BJ (cell line): Measurements from ENCODE around the gene TMEM119. TPM values are rescaled to one million over a fixed set of nuclear protein-coding genes. Genes with fewer than 3 reads are reported as not detected.
"Not testable (repeated sequence)": the region's sequence is repeated elsewhere in the genome, so short reads cannot be mapped to it uniquely, and the experiment has no call there.

ENCODE experiments used
- CTCF ChIA-PET: fragments of 350-600 bp; formaldehyde crosslinking; extraction: SDS; loops from one replicate; lab custom pipeline; 2021; ENCODE audit warnings: antibody characterized with exemption, inconsistent platforms; lab: Yijun Ruan, JAX
- POLR2A ChIA-PET: fragments of 300-600 bp; sonication (Branson Sonifier 250); formaldehyde crosslinking; extraction: SDS; loops from one replicate; lab custom pipeline; 2021; ENCODE audit warnings: antibody characterized with exemption; lab: Charles Lee
- DNase-seq: peaks from one replicate; pipeline ENCODE4 v3.0.0-alpha.2; 2011; ENCODE audit warnings: low read depth
- H3K27me3 ChIP-seq: 2 replicates; pipeline ENCODE4 v1.6.0; 2011; ENCODE audit warnings: low read length; ENCODE audit not compliant: control insufficient read depth, insufficient read depth
- H3K36me3 ChIP-seq: 2 replicates; pipeline ENCODE4 v1.5.1; 2011; ENCODE audit warnings: low read length; ENCODE audit not compliant: control insufficient read depth, insufficient read depth
- H3K4me3 ChIP-seq: 2 replicates; pipeline ENCODE4 v1.5.1; 2011; ENCODE audit warnings: low read depth, mild to moderate bottlenecking, control low read depth, low read length
- CTCF ChIP-seq: IDR thresholded peaks from 2 replicates; pipeline ENCODE4 v1.5.1; 2011; ENCODE audit warnings: low read depth, mild to moderate bottlenecking, control low read depth, inconsistent platforms, low read length, moderate library complexity; ENCODE audit not compliant: insufficient read depth
- polyA plus RNA-seq: library from polyadenylated mRNA; depleted of rRNA; stranded (reverse); fragments of >200 nt; gene quantifications from 2 replicates; pipeline ENCODE4 v1.2.3, GENCODE V29; 2011

The TMEM119 gene
- polyA plus RNA-seq, 1 experiment: 80.6 TPM

GRCh38 chr12:108560321-108560721 lies 37.6 kb downstream of the TMEM119 start:
- DNase-seq: no peak
- no peaks in the 10 kb centered on the region for H3K27me3 ChIP-seq
- CTCF ChIA-PET: interaction anchor here (1.1 to 19.7 kb wide), 2 partner anchors 19 to 58 kb away, joined by 4 to 460 read pairs; no protein-coding TSS in a partner anchor
- POLR2A ChIA-PET: no interaction called here
- no peak for TF ChIP-seq CTCF
- H3K4me3 ChIP-seq: peak overlapping the region; percentile 94
- peaks cover 6% of the 10 kb centered on the region for H3K36me3 ChIP-seq

GRCh38 chr12:108559748-108560147 lies 38.1 kb downstream of the TMEM119 start:
- POLR2A ChIA-PET: no interaction called here

GRCh38 chr12:108559007-108559655 lies 38.8 kb downstream of the TMEM119 start:
- CTCF ChIA-PET: interaction anchor here (0.6 to 19.7 kb wide), 3 partner anchors 18 to 555 kb away, joined by 3 to 460 read pairs (median 4); no protein-coding TSS in a partner anchor
- Histone ChIP-seq H3K4me3 (no peak overlapping the region), H3K36me3 (peaks cover 1% of the 10 kb centered on the region; the same call in 1 of the 2 replicates), H3K27me3 (no peaks in the 10 kb centered on the region)
- POLR2A ChIA-PET: no interaction called here
- no peak for DNase-seq
- TF ChIP-seq CTCF: no peak

More at GRCh38 chr12:108559748-108560147, 38.1 kb downstream of the TMEM119 start:
- peak overlapping the region; percentile 94 for H3K4me3 ChIP-seq
- H3K27me3 ChIP-seq: no peaks in the 10 kb centered on the region
- H3K36me3 ChIP-seq: peaks cover 3% of the 10 kb centered on the region; the same call in 1 of the 2 replicates
- DNase-seq: no peak
- no peak for TF ChIP-seq CTCF
- CTCF ChIA-PET: interaction anchor here (1.1 to 19.7 kb wide), 2 partner anchors 19 to 59 kb away, joined by 4 to 460 read pairs; no protein-coding TSS in a partner anchor

GRCh38 chr12:108555383-108555782 lies 42.5 kb downstream of the TMEM119 start:
- H3K36me3 ChIP-seq, DNase-seq, H3K4me3 ChIP-seq, H3K27me3 ChIP-seq, POLR2A ChIA-PET: not testable (repeated sequence)
- CTCF ChIA-PET: interaction anchor here (1.0 to 1.5 kb wide), 2 partner anchors 12 to 63 kb away, joined by 3 to 7 read pairs; no protein-coding TSS in a partner anchor

GRCh38 chr12:108553799-108554198 lies 44.1 kb downstream of the TMEM119 start:
- H3K4me3 ChIP-seq: no peak overlapping the region
- CTCF ChIA-PET: no interaction called here
- POLR2A ChIA-PET: no interaction called here
- DNase-seq: no peak
- TF ChIP-seq CTCF: no peak
- no peaks in the 10 kb centered on the region for H3K27me3 ChIP-seq
- H3K36me3 ChIP-seq: peaks cover 1% of the 10 kb centered on the region; the same call in 1 of the 2 replicates
